Right renal cortex interstitium (tissue), 3 donors: Measurements from ENCODE around the gene HEBP2. TPM values are rescaled to one million over a fixed set of nuclear protein-coding genes. Genes with fewer than 3 reads are reported as not detected.

ENCODE experiments used
- DNase-seq, 3 donors: peaks; one replicate each; pipeline ENCODE4 v3.0.0-alpha.2; 2013; ENCODE audit warnings: low read depth in 3 of 3, low spot score in 2 of 3
- polyA plus RNA-seq, 3 donors: library from polyadenylated mRNA; unstranded; fragments of 120-200 nt; gene quantifications; one replicate each; pipeline ENCODE4 v1.2.1, GENCODE V29; 2013; ENCODE audit not compliant: insufficient read length in 3 of 3

HEBP2 gene
- polyA plus RNA-seq, 3 donors, result 58.7 to 62.3 (median 60.2) TPM

- no peak for DNase-seq
These were observed 7.3 kb upstream of the HEBP2 start for GRCh38 chr6:138396709-138397108.

GRCh38 chr6:138397128-138398122, 6.6 kb upstream of the HEBP2 start:
- no peak for DNase-seq

- no peak for DNase-seq
These were observed 3.7 kb upstream of the HEBP2 start for GRCh38 chr6:138400326-138400725.

- no peak for DNase-seq
These were observed 1.8 kb upstream of the HEBP2 start for GRCh38 chr6:138401960-138402837.

GRCh38 chr6:138402838-138403187, 1.2 kb upstream of the HEBP2 start:
- DNase-seq, result no peak

- no peak for DNase-seq
These were observed 661 bp upstream of the HEBP2 start for GRCh38 chr6:138403324-138403800.

GRCh38 chr6:138404666-138405337, 779 bp downstream of the HEBP2 start:
- no peak for DNase-seq

GRCh38 chr6:138405816-138406413, 1.9 kb downstream of the HEBP2 start:
- DNase-seq, result no peak

- no peak for DNase-seq
These were observed 2.4 kb downstream of the HEBP2 start for GRCh38 chr6:138406443-138406842.

GRCh38 chr6:138410048-138410735, 6.2 kb downstream of the HEBP2 start:
- DNase-seq, result no peak

GRCh38 chr6:138410972-138411880, 7.2 kb downstream of the HEBP2 start:
- no peak for DNase-seq

- no peak for DNase-seq
These were observed 11.1 kb downstream of the HEBP2 start for GRCh38 chr6:138415125-138415524.

GRCh38 chr6:138416206-138416605, 12.2 kb downstream of the HEBP2 start:
- DNase-seq, result no peak

GRCh38 chr6:138417493-138418117, 13.6 kb downstream of the HEBP2 start:
- no peak for DNase-seq

GRCh38 chr6:138418118-138418742, 14.2 kb downstream of the HEBP2 start:
- no peak for DNase-seq

GRCh38 chr6:138419766-138420165, 15.7 kb downstream of the HEBP2 start:
- DNase-seq, result no peak

GRCh38 chr6:138420356-138420755, 16.3 kb downstream of the HEBP2 start:
- no peak for DNase-seq

GRCh38 chr6:138421089-138421488, 17.1 kb downstream of the HEBP2 start:
- DNase-seq, result no peak
